Coronary artery (tissue), 2 donors: Measurements from ENCODE around the gene BCR.

ENCODE experiments used
- DNase-seq: peaks from one replicate; pipeline ENCODE4 v3.0.0-alpha.2; 2017; ENCODE audit warnings: low spot score
- H3K27ac ChIP-seq, 2 donors: fragments of 200-600 bp; sonication (generic); one replicate each; pipeline ENCODE4 v1.5.1; 2016 to 2019
- H3K4me3 ChIP-seq: fragments of 200-600 bp; sonication (generic); 2 replicates; pipeline ENCODE4 v1.5.1; 2016; ENCODE audit warnings: mild to moderate bottlenecking, moderate library complexity
- TF ChIP-seq, protein P1 (sequence below): fragments of 200-600 bp; sonication (generic); IDR thresholded peaks from one replicate; pipeline ENCODE4 v1.5.1; 2019; ENCODE audit warnings: antibody characterized with exemption

BCR gene

DNA sequence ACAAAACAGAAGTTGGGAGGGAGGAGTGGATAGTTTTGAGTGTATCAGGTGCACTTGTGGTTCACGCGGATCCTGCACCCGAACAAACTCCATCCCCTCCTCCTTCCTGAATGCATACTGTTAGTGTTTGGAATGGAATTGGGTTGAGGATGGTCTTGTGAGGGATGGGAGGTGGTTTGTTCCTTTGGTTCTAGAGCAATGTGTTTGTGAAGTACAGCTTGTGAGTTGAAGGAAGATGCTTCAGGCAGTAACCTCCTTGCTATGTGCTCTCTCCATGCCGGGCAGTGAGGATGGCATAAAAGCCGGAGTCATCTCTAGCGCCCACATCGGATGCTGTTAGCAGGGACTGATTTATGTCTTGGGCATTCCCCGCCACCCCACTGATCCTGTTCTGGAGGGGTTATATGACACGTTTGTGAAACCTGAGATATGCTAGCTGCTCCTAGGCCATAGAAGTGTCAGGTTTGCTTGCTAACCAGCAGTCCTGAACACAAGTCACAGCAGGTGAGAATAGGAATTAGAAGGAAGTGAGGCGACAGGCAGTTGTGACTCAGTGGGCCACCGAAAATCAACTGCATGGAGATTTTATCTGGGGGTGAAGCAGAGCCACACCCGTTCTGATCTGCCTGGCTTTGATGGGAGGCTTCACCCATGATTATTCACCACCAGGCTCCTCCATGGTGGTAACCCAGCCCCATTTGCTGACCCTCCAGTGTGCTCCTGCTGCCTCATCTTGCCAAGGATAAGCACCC, 2.2 kb downstream of the BCR start:
- H3K27ac ChIP-seq: peak overlapping the region; percentile 46 to 93
- TF ChIP-seq, protein P1, sequence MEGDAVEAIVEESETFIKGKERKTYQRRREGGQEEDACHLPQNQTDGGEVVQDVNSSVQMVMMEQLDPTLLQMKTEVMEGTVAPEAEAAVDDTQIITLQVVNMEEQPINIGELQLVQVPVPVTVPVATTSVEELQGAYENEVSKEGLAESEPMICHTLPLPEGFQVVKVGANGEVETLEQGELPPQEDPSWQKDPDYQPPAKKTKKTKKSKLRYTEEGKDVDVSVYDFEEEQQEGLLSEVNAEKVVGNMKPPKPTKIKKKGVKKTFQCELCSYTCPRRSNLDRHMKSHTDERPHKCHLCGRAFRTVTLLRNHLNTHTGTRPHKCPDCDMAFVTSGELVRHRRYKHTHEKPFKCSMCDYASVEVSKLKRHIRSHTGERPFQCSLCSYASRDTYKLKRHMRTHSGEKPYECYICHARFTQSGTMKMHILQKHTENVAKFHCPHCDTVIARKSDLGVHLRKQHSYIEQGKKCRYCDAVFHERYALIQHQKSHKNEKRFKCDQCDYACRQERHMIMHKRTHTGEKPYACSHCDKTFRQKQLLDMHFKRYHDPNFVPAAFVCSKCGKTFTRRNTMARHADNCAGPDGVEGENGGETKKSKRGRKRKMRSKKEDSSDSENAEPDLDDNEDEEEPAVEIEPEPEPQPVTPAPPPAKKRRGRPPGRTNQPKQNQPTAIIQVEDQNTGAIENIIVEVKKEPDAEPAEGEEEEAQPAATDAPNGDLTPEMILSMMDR: no peak
- DNase-seq: no peak
- peak overlapping the region; percentile 86 for H3K4me3 ChIP-seq

DNA sequence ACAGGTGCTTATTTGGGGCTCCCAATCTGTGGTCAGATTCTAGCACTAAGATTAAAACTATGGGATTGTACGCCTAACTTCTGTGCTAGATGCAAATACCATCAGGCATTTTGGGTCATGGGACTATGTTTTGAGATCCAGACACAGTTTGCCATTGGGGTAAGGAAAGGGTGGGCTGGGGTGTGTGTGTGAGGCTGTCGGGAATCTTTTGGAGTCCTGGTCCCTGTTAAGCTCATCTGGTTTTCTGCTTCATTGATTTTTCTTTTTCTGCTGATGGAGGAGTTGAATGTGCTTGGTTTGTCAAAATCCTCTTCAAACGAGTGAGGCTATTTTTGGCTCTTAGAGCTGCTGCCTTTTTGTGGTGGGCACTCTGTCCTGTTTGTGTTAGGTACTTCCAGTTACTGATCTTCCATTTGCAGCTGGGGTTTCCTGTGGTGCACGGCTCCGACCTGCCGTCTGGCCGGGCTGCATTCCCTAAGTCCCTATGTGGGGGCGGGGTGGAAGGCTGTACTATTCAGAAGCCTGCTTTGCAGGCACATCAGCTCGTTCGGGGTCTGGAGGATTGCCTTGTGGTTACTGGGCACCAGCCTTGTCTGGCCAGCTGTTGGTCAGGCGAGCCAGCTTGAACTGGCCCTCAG, 2.9 kb downstream of the BCR start:
- no peak for DNase-seq
- Histone ChIP-seq H3K27ac (peak overlapping the region; percentile 46 to 93), H3K4me3 (peak overlapping the region; percentile 86)
- TF ChIP-seq, protein P1: no peak

DNA sequence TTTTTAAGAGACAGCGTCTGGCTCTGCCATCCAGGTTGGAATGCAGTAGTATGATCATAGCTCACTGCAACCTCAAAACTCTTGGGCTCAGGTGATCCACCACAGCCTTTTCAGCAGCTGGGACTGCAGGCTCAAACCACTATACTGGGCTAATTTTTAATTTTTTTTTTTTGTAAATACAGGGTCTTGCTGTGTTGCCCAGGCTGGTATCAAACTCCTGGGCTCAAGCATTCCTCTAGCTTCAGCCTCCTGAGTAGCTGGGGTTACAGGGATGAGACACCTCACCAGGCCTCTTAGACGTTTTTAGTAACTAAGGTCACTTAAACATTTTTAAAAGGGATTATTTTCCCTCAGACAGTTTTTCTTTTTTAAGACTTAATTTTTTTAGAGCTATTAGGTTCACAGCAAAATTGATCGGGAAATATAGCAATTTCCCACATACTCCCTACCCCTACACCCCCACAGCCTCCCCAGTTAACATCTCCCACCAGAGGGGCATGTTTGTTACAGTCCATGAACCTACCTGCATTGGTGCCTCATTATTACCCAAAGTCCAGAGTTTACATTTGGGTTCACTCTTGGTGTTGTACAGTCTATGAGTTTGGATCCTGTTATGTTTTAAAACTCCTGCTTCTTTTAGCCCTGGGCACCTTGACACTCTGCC, 3.9 kb downstream of the BCR start:
- no peak for DNase-seq
- TF ChIP-seq, protein P1: no peak
- Histone ChIP-seq H3K27ac (peak overlapping the region; percentile 40 to 46), H3K4me3 (peak overlapping the region; percentile 86)

DNA sequence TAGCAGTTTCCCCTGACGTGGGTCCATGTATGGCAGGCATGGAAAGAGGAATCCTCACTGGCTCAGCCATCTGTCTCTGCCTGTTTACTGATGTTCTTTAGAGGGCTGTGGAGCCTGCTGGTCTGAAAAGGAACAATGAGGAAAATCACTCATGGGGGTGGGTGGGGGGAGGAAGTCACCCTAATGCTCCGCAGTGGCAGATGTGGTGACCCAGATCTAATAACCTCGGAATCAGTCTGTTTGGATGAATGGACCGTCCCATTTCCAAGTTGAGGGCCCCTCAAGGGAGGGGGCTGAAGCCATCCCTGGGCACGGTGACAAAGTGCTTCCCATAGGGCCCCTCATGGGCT, 4.4 kb downstream of the BCR start:
- DNase-seq: no peak

DNA sequence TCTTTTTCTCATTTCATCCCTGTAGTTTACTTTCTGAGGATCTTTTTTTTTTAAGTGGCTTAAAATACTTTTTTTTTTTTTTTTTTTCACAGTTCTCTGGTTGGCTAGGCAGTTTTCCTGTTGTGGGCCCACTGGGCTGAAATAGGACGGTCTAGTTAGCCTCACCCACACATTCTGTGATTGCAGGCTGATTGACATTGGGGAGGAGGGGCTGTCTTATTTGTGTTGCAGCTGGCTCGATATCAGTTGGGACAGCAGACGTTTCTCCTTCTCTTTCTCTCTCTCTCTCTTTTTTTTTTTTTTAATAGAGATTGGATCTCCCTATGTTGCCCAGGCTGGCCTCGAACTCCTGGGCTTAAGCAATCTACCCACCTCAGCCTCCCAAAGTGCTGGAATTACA, 6.9 kb downstream of the BCR start:
- H3K27ac ChIP-seq: peak overlapping the region in 1 of 2 donors; percentile 68
- DNase-seq: no peak
- TF ChIP-seq, protein P1: no peak
- H3K4me3 ChIP-seq: no peak overlapping the region

More for the DNA sequence above, 4.4 kb downstream of the BCR start:
- peak overlapping the region in 1 of 2 donors; percentile 40 for H3K27ac ChIP-seq
- peak overlapping the region; percentile 8 for H3K4me3 ChIP-seq
- TF ChIP-seq, protein P1: no peak

DNA sequence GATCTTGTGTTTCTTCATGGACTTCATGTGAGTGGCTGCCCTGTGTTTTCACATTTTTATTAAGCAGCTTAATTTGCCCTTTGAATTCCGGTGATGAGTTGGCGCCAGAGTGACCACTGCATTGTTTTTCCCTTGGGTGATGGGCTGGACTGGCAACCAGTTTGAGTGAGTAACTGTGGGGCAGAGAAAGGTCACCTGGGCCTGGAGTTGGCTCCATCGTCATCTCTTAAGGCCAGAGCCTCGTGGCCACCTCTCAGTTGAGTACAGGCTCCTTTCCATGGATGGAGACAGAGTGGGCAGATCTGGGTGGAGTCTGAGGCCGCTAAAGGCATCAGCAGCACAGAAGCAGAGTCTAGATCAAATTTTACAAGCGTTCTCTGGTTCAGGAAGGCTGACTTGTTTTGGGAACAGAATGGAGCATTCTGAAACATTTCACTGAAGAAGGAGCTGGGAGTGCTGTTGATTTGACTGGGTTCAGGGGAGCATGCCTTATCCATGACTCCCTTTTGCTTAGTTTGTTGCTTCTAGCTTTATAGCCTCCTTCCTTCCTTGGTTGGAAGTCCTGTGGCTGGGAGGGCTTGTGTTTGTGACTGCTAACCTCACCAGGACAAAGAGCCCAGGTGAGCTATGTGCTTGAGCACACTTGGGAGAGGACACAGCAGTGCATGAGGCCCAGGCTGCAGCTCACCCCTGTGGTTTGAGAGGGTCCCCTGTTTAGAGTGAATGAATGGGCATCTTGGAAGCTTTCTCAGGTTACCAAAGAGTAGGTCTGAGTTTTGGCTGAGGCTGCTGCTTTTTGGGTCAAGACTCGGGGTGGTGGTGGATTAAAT, 7.8 kb downstream of the BCR start:
- DNase-seq: no peak
- TF ChIP-seq, protein P1: no peak
- no peak overlapping the region for H3K4me3 ChIP-seq
- H3K27ac ChIP-seq: peak overlapping the region in 1 of 2 donors; percentile 68
